ENCODE data around the gene AFAP1L2.
"Not testable (repeated sequence)": the region's sequence is repeated elsewhere in the genome, so short reads cannot be mapped to it uniquely, and the experiment has no call there.

AFAP1L2 gene

GRCh38 chr10:114367351-114368056, 36.8 kb downstream of the AFAP1L2 start:
- no peak for FAIRE-seq

GRCh38 chr10:114364726-114365125, 39.6 kb downstream of the AFAP1L2 start:
- FAIRE-seq (no peak), DNase-seq (ENCODE audit: extremely low spot score, insufficient read length, low read depth) (no peak)

More at GRCh38 chr10:114367351-114368056, 36.8 kb downstream of the AFAP1L2 start:
- DNase-seq (ENCODE audit: extremely low spot score, insufficient read length, low read depth): no peak

- FAIRE-seq (no peak), DNase-seq (ENCODE audit: extremely low spot score, insufficient read length, low read depth) (no peak)
Measured at GRCh38 chr10:114363745-114364454, 40.4 kb downstream of the AFAP1L2 start.

GRCh38 chr10:114362826-114363355, 41.4 kb downstream of the AFAP1L2 start:
- DNase-seq (ENCODE audit: extremely low spot score, insufficient read length, low read depth) (no peak), FAIRE-seq (no peak)

GRCh38 chr10:114359953-114360345, 44.4 kb downstream of the AFAP1L2 start:
- FAIRE-seq (no peak), DNase-seq (ENCODE audit: extremely low spot score, insufficient read length, low read depth) (no peak)

GRCh38 chr10:114359041-114359952, 45.0 kb downstream of the AFAP1L2 start:
- no peak for DNase-seq (ENCODE audit: extremely low spot score, insufficient read length, low read depth)
- FAIRE-seq: no peak

- DNase-seq (ENCODE audit: extremely low spot score, insufficient read length, low read depth) (no peak), FAIRE-seq (no peak)
Measured at GRCh38 chr10:114357515-114357996, 46.7 kb downstream of the AFAP1L2 start.

- no peak for DNase-seq (ENCODE audit: extremely low spot score, insufficient read length, low read depth)
Measured at GRCh38 chr10:114356751-114357514, 47.4 kb downstream of the AFAP1L2 start.

GRCh38 chr10:114356126-114356525, 48.2 kb downstream of the AFAP1L2 start:
- FAIRE-seq (no peak), DNase-seq (ENCODE audit: extremely low spot score, insufficient read length, low read depth) (no peak)

More at GRCh38 chr10:114356751-114357514, 47.4 kb downstream of the AFAP1L2 start:
- FAIRE-seq: no peak

GRCh38 chr10:114353383-114353782, 50.9 kb downstream of the AFAP1L2 start:
- FAIRE-seq: no peak
- no peak for DNase-seq (ENCODE audit: extremely low spot score, insufficient read length, low read depth)

- FAIRE-seq: no peak
Measured at GRCh38 chr10:114352653-114353298, 51.5 kb downstream of the AFAP1L2 start.

GRCh38 chr10:114350751-114351150, 53.6 kb downstream of the AFAP1L2 start:
- FAIRE-seq (no peak), DNase-seq (ENCODE audit: extremely low spot score, insufficient read length, low read depth) (no peak)

More at GRCh38 chr10:114352653-114353298, 51.5 kb downstream of the AFAP1L2 start:
- no peak for DNase-seq (ENCODE audit: extremely low spot score, insufficient read length, low read depth)

GRCh38 chr10:114349522-114350215, 54.6 kb downstream of the AFAP1L2 start:
- FAIRE-seq: no peak
- no peak for DNase-seq (ENCODE audit: extremely low spot score, insufficient read length, low read depth)

- not testable (repeated sequence) for DNase-seq (ENCODE audit: extremely low spot score, insufficient read length, low read depth); FAIRE-seq
Measured at GRCh38 chr10:114349071-114349470, 55.2 kb downstream of the AFAP1L2 start.

GRCh38 chr10:114347791-114348190, 56.5 kb downstream of the AFAP1L2 start:
- DNase-seq (ENCODE audit: extremely low spot score, insufficient read length, low read depth): no peak
- FAIRE-seq: no peak

- no peak for DNase-seq (ENCODE audit: extremely low spot score, insufficient read length, low read depth)
- FAIRE-seq: no peak
Measured at GRCh38 chr10:114347241-114347640, 57.1 kb downstream of the AFAP1L2 start.

GRCh38 chr10:114346176-114347031, 57.9 kb downstream of the AFAP1L2 start:
- FAIRE-seq (no peak), DNase-seq (ENCODE audit: extremely low spot score, insufficient read length, low read depth) (no peak)

All from GM18507 (cell line).